Measurements from ENCODE around the gene MAPKAPK2.

DNA sequence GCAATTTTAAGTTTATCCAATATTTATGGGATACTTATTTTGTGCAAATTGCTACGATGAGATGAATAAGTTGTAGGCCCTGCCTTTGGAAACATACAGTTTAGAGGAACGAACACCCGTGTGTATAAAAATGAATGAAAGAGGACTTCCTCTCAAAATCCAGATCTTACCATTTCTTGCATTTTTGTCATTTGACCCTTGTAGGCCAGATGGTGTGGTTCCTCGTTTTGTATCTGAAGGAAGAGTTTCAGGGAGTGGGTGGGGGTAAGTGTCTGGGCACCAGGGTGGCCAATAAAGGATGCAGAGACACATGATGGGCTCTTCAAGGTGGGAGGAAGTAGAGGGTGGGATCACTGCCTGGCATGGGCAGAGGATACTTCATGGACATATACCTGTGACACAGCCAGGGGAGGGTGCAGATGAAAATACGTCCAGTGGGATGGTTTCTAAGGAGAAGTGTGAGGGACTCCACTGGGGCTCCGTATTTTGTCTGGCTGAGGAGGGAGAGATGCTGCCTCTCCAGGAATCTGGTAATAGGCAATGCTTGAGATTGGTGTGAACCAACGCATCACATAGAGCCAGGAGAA lies 14.4 kb downstream of the MAPKAPK2 start:
- TF ChIP-seq BHLHE40 (IDR thresholded peaks at IDR 0.05; ENCODE audit: borderline replicate concordance) (no peak), FOXM1 (IDR thresholded peaks at IDR 0.05; ENCODE audit: borderline replicate concordance) (no peak), ELF4 (IDR thresholded peaks at IDR 0.05) (no peak), SP1 (IDR thresholded peaks at IDR 0.05) (no peak)
